ENCODE results near the gene MTFR2. TPM values are rescaled to one million over a fixed set of nuclear protein-coding genes. Genes with fewer than 3 reads are reported as not detected.

Gene MTFR2
- under 1 TPM; 0.65 to 0.71 TPM for total RNA-seq
- long read RNA-seq, donor 1, result 0 reads
- long read RNA-seq, donor 2, result 0 reads

DNA sequence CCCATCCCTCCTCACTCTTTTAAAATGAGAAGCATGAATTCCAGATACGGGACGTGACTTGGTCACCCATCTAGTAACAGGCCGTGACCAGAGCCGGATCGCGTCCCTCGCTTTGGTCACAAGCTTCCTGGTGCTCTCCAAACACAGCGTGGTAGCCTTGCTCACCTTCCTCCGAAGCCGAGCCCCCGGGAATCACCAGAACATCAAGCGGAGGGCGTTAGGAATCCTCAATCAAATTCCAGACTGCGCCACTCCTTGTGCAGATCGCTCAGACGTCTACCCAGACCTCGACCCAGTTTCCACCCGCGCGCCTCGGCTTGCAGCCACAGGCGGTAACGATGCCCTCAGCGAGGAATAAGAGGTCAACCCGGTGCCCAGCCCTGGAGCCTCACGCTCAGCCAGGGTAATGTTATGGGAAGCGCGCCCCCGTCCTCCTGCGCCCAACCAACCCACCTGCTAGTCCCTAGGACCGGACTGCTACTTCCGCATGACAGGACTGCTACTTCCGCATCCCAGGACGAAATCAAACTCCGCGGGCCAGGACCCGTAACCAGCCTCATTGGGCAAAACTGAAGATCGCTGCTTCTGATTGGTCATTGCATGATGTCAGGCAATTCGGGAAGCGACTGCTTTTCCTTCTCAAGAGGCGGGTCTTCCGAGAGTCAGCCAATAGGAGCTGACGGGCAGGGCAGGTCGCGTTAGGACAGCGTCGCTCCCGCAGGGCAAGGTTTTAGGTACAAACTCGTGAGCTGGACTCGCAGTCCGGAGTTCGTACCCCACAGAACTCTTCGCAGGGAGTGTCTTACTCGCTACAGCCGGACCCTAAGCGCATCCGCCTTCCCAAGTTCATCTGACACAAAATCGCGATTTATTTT lies at the start of gene MTFR2:
Gene MTFR2, minus strand, starts transcription at position 501 of the 875 bp plus-strand sequence. CDS start 1,212 bp downstream, outside the sequence.
- intact Hi-C loops (cut with DNase I), result no loop called here
- DNase-seq (ENCODE audit: low spot score), result peak; percentile 97

DNA sequence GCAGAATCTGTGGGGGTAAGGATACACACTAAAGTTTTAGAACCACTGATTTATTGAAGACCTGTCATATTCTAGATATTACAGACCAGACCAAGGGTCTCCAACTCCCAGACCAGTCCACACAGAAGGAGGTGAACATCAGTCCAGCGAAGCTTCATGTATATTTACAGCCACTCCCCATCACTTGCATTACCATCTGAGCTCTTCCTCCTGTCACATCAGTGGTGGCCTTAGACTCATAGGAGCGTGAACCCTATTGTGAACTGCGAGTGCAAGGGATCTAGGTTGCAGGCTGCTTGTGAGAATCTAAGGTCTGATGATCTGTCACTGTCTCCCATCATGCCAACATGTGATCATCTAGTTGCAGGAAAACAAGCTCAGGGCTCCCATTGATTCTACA lies 44.5 kb upstream of the MTFR2 start:
- DNase-seq (ENCODE audit: low spot score), result no peak
- intact Hi-C loops (cut with DNase I), result no loop called here

DNA sequence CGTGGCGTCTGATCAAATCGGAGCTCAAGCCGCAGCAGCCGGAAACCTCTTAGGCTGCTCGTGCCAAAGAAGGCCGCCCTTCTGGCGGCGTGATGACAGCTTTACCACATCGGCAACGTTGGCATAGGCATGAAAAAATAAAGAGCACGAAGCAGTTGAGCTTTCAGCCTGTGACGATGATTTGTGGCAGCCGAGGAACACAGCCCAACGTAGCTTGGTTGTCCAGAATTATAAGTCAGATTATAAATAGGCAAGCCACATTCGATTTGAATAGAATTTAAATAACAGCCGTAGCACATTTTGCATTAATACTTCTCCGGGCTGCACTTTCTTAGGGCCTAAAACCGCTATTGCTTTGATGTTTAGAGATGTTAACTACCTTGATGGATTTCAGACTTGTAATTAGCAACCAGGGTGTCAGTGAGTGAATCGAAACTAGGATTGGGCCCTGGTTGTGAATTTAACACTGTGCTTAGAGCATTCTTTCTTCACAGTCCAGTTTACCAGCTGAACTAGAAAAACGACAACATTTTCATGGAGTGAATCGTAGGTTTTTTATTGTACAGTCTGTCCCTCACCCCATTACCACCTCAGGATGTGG lies 40.4 kb upstream of the MTFR2 start:
- intact Hi-C loops (cut with DNase I), result loop anchor here in 1 of 2 donors (2.0 kb wide), 1 partner anchor 64 kb away; no protein-coding TSS in a partner anchor
- DNase-seq (ENCODE audit: low spot score), result peak; percentile 93

DNA sequence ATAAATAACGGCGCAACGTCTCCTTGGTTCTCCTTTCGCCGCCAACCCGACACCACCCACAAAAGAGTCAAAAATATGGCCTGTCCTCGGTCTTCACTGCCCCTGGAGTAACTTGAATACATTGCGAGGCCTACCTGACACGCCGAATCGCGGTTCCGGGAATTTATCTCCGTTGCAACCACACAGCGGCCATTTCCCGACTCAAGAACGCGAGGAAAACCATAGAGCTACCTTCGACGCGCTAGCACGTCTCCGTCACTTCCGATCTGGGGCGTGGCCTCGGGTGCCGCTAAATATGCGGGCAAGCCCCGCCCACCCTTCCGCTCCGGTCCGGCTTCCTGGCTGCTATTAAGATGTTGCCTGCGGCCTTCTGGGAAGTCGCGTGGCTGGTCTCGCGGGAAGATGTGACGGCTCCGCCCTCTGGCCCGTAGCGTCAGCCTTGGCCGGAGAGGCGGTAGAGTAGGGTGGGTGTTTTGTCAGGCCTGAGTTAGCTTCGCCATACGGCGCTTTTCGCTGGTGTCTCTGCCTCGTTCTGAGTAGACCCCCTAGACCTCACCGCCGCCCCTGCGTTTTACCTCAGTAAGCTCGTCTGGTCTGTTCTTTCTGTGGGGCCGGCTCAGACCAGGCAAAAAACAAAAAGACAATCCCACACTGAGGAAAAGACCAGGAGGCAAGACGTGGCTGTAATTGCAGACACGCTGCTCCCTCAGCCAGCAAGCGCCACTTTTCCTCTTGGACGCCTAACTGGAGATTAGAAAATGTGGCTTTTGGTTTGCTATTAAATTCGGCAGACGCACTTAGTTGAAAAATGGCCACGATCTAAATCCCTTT lies 39.7 kb upstream of the MTFR2 start, which contains the start of gene BCLAF1:
Gene BCLAF1, minus strand, starts transcription at position 268 of the 831 bp plus-strand sequence. CDS start 9,980 bp downstream, outside the sequence.
- peak; percentile 100 for DNase-seq (ENCODE audit: low spot score)
- intact Hi-C loops (cut with DNase I), result loop anchor here in 1 of 2 donors (2.0 kb wide), 1 partner anchor 63 kb away; no protein-coding TSS in a partner anchor

DNA sequence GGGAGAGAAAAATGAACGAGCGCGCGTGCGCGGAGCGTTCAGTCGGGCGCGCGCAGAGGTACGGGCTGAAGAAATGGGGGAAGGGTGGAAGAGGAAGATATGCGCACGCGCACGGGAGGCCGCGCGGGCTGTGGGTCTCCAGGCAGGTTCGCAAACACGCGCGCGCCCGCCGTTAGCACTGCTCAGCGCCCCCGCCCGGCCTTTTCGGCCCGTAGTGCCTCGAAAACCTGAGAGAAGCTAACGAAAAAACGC lies 39.1 kb upstream of the MTFR2 start:
- intact Hi-C loops (cut with DNase I), result no loop called here
- DNase-seq (ENCODE audit: low spot score), result peak; percentile 98

DNA sequence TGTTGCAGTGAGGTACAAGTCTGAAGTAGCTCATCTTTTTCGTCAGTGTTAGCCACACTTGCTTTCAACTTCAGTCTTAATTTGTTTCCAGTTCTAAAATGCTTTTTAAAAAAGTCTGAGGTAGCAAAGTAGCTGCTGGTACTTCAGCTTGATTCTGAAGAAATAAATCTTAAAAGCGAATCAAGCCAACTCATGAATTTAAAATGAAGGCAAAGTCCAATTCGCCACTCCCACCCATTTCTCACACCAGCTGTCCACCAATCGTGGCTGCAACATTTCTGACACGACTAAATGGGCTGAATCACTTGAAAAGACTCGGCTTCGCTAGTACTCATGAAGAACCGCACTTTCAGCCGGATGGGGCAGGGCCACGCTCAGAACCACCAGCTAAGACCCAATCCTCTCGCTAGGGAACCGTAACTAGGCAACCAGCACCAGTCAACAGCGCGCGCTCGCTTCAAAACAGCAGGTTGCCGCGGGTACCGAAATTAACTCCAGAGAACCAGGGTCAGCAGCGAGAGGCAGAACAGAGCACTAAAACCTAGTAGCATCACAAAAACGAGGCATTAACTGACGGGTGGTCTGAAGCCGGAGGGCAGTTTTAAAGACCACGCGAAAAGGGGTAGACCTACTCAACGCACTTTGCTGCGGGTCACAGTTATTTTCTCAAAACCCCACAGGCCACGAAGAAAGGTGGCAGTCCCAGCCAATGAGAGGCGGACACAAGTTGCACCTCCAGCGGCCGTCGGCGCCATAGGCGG lies 38.6 kb upstream of the MTFR2 start:
- intact Hi-C loops (cut with DNase I), result no loop called here
- peak; percentile 95 for DNase-seq (ENCODE audit: low spot score)

DNA sequence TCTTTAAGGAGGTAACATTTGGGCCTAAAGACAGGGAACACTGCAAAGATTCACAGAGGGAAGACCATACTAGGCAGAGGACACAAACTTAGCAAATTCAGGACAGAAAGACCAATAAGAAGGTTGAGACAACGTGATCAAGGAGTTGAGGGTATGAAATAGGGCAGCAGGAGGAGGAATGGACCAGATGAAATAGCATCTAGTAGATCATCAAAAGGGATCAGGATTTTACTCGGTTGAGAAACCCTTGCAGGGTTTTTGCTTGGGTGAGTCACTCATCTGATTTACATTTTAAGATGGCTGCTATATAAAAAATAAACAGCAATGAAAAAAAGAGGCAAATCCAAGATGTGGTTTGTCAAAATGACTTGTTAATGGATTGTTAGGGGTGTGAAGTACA lies 34.8 kb upstream of the MTFR2 start:
- intact Hi-C loops (cut with DNase I), result loop anchor here in 1 of 2 donors (5.0 kb wide), 1 partner anchor 1842 kb away; no protein-coding TSS in a partner anchor
- DNase-seq (ENCODE audit: low spot score), result no peak

DNA sequence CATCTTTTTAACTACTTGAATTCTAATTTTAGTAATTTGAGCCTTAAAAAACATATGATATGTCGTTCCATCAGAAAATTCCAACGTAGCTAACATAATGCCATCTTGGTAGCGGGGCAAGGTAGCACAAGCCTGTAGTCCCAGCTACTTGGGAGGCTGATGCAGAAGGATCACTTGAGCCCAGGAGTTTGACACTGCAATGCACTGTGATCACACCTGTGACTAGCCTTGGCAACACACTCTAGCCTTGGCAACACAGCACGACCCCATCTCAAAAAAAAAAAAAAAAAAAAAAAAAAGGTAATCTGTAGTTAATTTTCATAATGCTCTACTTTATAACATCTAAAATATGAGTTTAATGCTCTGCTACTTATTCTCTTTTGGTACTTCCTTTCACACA lies 32.8 kb upstream of the MTFR2 start:
- no peak for DNase-seq (ENCODE audit: low spot score)
- intact Hi-C loops (cut with DNase I), result loop anchor here in 1 of 2 donors (5.0 kb wide), 1 partner anchor 1844 kb away; no protein-coding TSS in a partner anchor

DNA sequence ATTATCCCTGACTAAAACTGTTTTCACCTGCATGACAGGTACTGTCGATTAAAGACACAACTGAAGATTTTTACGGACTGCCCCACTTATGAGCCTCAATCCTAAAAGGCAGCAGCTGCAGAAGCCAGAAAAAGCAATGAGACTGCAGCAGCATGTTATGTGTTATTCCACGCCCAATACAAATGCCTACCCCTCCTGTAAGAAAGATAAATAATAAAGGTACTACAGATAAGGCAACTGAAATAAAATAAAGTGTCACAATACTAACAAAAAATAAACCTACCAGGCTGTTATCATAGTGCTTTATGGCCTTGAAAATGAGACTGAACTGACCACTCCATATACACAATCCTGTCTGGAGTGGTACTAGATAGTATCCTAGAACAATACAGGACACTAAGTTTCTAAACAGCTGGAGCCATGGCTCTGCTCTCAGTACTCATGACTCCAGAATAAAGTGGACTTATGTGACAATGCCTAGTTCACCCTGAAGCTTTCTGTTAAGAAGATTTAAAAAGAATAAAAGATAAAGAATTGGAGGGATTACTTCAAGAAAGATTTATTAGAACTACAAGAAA lies 30.0 kb upstream of the MTFR2 start:
- intact Hi-C loops (cut with DNase I), result loop anchor here in 1 of 2 donors (5.0 kb wide), 1 partner anchor 1847 kb away; no protein-coding TSS in a partner anchor
- no peak for DNase-seq (ENCODE audit: low spot score)

DNA sequence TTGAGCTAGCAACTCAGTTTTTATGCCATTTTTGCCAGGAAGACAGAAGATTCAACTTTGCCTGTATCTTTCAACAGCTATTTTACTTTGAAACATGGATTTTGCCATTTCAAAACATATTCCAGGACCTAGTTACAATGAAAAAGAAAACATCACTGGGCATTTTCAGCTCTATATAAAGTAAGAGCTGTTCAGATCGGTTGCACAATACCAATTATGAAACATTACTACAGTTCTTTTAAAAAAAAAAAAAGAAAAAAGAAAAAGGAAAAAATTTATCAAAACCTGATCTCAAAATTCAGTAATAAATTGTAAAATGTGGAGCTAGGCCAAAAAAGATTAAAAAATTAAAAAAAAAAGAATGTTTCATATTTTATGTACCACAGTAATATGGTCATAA lies 24.0 kb upstream of the MTFR2 start:
- intact Hi-C loops (cut with DNase I), result no loop called here
- DNase-seq (ENCODE audit: low spot score), result no peak

DNA sequence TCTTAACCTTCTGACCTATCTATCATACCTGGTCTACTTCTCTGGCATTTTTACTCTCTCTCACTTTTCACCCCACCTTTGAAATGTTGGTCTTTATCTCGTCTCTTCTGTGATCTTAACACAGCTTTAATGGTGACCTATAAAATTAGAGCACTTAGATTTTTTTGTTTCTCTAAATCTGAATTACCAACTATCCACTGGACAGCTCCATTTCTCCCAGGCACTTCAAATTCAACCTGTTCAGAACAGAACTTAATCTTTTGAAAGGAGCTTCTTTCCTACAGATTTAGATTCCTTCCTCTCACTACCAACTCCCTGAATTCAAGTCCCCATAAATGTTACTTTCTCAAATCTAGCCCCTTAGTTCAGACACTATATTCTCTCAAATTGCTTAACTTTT lies 15.0 kb upstream of the MTFR2 start:
- intact Hi-C loops (cut with DNase I), result no loop called here
- DNase-seq (ENCODE audit: low spot score), result no peak

DNA sequence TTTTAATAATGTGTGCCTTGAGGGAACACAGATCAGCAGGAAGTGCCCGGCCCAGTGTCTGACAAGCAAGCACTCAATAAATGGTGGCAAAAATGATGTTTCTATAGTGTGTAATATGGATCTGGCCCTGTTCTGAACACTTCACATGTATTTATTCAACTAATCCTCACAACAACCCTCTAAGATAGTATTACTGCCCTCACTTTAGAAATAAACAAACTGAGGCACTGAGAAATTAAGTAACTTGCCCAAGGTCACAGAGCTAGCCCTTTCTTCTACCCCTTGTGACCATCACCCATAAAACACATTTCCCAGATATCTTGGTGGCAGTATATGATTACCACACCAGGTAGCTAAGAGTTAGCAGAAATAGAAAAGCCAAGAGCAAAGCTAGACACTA lies 12.8 kb upstream of the MTFR2 start:
- no peak for DNase-seq (ENCODE audit: low spot score)
- intact Hi-C loops (cut with DNase I), result no loop called here

DNA sequence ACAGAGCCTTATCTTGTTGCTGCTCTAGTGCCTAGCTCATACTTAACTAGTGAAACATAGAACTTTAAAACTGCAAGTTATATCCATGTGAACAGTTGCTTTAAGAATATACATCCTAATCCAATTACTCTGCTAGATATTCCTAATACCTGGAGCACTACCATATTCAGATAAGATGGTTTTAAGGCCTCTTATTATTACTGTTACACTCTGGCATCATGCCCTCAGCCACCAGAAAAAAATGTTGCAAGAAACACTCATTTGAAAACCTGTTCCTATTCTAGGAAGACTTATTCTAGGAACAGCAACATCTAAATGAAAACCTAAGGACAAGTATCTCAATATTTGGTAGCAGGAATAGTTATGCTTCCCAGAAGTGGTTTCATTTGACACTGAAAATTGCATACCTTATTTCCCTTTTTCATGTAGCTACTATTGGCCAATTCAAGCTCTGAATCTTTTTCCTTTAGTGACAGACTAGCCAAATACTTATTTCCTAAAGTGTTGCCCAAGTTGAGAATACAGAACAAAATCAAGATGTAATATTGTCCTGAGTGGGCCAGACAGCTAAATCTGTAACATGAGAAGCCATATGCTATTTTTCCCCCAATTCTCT lies 4.8 kb upstream of the MTFR2 start:
- intact Hi-C loops (cut with DNase I), result no loop called here
- DNase-seq (ENCODE audit: low spot score), result no peak

DNA sequence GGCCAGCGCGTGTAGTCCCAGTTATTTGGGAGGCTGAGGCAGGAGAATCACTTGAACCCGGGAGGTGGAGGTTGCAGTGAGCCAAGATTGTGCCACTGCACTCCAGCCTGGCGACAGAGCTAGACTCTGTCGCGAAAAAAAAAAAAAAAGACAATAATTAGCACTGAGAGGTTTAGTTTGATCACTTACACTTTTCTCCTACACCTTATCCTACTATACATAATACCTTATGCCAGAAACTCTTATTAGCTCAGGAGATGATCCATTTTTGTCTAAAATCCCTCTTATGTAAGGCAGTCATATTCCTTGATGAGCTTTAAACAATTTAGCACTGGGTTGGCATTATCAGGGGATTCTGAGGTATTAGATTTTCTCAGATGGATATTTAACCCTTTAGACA lies 3.6 kb upstream of the MTFR2 start:
- no peak for DNase-seq (ENCODE audit: low spot score)
- intact Hi-C loops (cut with DNase I), result no loop called here

DNA sequence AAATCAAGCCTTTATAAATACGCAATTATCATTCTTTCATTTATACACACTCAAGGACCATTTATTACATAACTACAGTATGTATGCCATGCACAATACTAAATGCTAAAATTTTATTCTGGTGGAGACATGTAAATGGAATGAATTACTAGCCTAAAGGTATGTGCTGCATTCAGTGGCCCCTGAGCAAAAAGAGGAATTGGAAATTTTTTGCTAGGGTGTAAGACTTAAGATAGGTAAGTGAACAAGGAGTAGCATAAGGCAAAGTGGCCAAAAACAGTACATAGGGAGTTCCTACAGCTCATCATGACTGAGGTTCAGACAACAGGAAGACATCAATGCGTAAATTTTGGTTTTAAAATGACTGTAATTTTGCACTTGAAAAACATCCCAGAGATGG lies 2.3 kb upstream of the MTFR2 start:
- no peak for DNase-seq (ENCODE audit: low spot score)
- intact Hi-C loops (cut with DNase I), result no loop called here

DNA sequence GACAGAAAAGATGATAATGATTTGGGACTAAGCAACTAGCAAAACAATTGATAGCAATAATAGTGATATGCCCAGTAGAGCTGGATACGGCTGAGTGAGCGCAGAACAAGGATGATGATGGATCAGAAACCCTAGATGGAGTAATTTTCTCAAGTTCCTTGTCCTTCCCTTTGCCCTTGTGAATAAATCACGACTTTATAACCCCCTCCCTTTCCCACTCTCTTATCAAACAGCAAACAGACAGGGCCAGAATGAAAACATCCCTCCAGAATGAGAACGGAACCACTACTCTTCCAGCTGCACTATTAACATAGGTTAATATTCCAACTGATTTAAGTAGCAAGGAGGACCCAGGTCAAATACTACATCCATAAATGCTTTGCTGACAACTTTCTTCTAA lies 1.3 kb upstream of the MTFR2 start:
- intact Hi-C loops (cut with DNase I), result no loop called here
- DNase-seq (ENCODE audit: low spot score), result no peak

DNA sequence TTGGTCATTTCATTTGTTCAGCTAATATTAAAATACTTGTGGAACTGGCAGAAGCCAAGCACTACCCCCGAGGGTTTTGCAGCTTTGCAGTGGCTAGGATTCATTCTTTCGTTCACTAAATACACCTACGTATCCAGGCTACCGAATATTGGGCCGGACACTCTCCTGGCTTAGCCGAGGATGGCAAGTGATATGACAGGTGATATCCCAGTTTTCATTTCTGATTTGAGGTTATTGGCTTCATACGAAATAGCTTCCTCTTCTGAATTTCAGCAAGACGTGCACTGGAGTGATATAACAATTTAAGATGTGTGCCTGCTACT lies 536 bp upstream of the MTFR2 start:
- no peak for DNase-seq (ENCODE audit: low spot score)
- intact Hi-C loops (cut with DNase I), result no loop called here

DNA sequence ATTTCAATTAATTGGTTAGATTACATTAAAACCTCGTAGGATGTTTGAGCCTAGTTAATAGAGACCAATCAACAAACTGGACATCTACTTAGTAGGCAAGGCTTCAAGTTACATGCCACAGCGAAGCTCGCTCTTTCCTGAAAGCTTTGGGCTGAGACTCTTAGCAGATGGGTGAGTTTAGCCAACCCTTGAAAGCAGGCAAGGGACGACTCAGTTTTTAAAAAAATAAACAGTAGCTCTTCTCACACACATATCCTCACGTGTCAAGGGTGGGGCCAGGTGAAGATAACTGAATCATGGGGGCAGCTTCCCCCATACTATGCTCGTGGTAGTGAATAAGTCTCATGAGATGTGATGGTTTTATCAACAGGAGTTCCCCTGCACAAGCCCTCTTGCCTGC lies 775 bp downstream of the MTFR2 start:
- intact Hi-C loops (cut with DNase I), result no loop called here
- DNase-seq (ENCODE audit: low spot score), result no peak

Measured in posterior vena cava (tissue), 2 donors.